ENCODE measurements around the gene MAGEA8.

- TF ChIP-seq EP300 (IDR thresholded peaks at IDR 0.05), result no peak
- TF ChIP-seq, protein P1, sequence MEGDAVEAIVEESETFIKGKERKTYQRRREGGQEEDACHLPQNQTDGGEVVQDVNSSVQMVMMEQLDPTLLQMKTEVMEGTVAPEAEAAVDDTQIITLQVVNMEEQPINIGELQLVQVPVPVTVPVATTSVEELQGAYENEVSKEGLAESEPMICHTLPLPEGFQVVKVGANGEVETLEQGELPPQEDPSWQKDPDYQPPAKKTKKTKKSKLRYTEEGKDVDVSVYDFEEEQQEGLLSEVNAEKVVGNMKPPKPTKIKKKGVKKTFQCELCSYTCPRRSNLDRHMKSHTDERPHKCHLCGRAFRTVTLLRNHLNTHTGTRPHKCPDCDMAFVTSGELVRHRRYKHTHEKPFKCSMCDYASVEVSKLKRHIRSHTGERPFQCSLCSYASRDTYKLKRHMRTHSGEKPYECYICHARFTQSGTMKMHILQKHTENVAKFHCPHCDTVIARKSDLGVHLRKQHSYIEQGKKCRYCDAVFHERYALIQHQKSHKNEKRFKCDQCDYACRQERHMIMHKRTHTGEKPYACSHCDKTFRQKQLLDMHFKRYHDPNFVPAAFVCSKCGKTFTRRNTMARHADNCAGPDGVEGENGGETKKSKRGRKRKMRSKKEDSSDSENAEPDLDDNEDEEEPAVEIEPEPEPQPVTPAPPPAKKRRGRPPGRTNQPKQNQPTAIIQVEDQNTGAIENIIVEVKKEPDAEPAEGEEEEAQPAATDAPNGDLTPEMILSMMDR (IDR thresholded peaks at IDR 0.05), result no peak
Observed at GRCh38 chrX:149909324-149910177, 28.6 kb downstream of the MAGEA8 start.
